OCI-LY7 (cell line): ENCODE measurements around the gene MTRF1L.

Source experiments
- EZH2phosphoT487 ChIP-seq: fragments of 200-600 bp; sonication (generic); IDR thresholded peaks from 2 replicates; pipeline ENCODE4 v1.6.1; 2018; ENCODE audit warnings: low read depth, borderline replicate concordance, mild to moderate bottlenecking, mixed run types, antibody characterized with exemption, low read length, moderate library complexity, mixed read lengths
- TF ChIP-seq, protein P1 (sequence below): fragments of 200-600 bp; sonication (generic); conservative IDR thresholded peaks from 2 replicates; pipeline ENCODE4 v1.5.1; 2014; ENCODE audit warnings: mild to moderate bottlenecking, antibody characterized with exemption, low read length, moderate library complexity, mixed read lengths

DNA sequence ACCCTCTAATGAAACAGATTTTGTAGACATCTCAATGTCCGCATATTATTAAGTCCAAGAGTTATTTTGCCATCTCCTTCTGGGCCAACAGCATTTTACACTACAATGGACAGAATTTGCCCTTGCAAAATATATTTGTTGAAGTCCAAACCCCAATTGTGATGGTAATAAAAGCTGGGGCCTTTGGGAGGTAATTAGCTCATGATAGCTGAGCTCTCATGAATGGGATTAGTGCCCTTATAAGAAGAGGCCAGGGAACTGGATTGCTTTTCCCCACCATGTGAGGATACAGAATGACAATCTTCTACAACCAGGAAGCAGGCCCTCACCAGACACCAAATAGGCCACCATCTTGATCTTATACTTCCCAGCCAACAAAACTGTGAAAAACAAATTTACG, 44.9 kb upstream of the MTRF1L start:
- TF ChIP-seq, protein P1, sequence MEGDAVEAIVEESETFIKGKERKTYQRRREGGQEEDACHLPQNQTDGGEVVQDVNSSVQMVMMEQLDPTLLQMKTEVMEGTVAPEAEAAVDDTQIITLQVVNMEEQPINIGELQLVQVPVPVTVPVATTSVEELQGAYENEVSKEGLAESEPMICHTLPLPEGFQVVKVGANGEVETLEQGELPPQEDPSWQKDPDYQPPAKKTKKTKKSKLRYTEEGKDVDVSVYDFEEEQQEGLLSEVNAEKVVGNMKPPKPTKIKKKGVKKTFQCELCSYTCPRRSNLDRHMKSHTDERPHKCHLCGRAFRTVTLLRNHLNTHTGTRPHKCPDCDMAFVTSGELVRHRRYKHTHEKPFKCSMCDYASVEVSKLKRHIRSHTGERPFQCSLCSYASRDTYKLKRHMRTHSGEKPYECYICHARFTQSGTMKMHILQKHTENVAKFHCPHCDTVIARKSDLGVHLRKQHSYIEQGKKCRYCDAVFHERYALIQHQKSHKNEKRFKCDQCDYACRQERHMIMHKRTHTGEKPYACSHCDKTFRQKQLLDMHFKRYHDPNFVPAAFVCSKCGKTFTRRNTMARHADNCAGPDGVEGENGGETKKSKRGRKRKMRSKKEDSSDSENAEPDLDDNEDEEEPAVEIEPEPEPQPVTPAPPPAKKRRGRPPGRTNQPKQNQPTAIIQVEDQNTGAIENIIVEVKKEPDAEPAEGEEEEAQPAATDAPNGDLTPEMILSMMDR = no peak
- TF ChIP-seq EZH2phosphoT487 = no peak
